ENCODE data around the gene EWSR1. TPM values are rescaled to one million over a fixed set of nuclear protein-coding genes. Genes with fewer than 3 reads are reported as not detected.

The EWSR1 gene
- total RNA-seq, 1 experiment from 2014 or later: 462 TPM

DNA sequence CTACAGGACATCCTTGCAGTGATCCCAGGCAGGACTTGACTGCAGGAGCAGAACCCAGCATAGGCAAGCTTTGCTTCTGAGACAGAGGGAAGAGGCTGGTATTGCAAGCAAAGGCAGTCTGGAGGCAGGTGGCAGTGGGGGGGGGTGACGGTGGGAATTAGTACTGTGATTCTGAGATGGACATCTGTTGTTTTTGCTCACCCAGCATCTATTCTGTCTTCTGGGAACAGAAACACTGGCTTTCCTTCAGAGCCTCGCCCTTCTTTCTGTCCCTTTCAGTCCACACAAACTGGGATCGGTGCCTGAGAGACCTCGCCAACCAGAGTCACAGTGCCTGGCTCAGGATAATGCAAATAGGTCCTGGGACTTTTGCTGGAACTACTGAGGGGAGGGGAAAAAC, 78.6 kb downstream of the EWSR1 start:
- Mint-ChIP-seq H3K27me3 (ENCODE audit: low read depth) (no peaks in the 10 kb centered on the region), H3K36me3 (ENCODE audit: insufficient read depth in 1 of 3, low read depth in 3 of 3) (peaks cover 21 to 92% (median 45%) of the 10 kb centered on the region in 3 experiments), H3K4me3 (no peak overlapping the region), H3K27ac (no peak overlapping the region), H3K9me3 (no peaks in the 10 kb centered on the region), H3K4me1 (no peaks in the 10 kb centered on the region)
- Histone ChIP-seq H3K56ac (ENCODE audit: insufficient read length, low read depth, low read length) (no peak overlapping the region), H3K14ac (ENCODE audit: insufficient read depth, low read length) (no peak overlapping the region), H3K79me2 (ENCODE audit: insufficient read depth, low read length) (no peaks in the 10 kb centered on the region), H3K79me1 (ENCODE audit: insufficient read depth, low read depth, low read length, poor library complexity, severe bottlenecking) (no peaks in the 10 kb centered on the region), H3K27ac (ENCODE audit: insufficient read length, low read depth, low read length) (no peak overlapping the region), H3K9ac (ENCODE audit: extremely low read depth, insufficient read length, low read length) (no peak overlapping the region), H3K18ac (ENCODE audit: insufficient read length, low read depth, low read length) (no peak overlapping the region), H3K4me1 (ENCODE audit: insufficient read depth, low read length) (no peaks in the 10 kb centered on the region), H2BK5ac (ENCODE audit: insufficient read length, low read length) (no peak overlapping the region), H3K23me2 (ENCODE audit: insufficient read length, low read depth, low read length, poor library complexity, severe bottlenecking) (no peaks in the 10 kb centered on the region), H3K9me3 (ENCODE audit: control insufficient read depth, low read depth, low read length) (no peaks in the 10 kb centered on the region), H4K8ac (replicated peaks; ENCODE audit: insufficient read length, low read depth, low read length) (no peak overlapping the region), H2BK15ac (ENCODE audit: low read depth, low read length) (no peak overlapping the region), H4K91ac (ENCODE audit: insufficient read length, low read depth, low read length) (no peak overlapping the region), H2BK12ac (ENCODE audit: insufficient read length, low read depth, low read length) (no peak overlapping the region), H3K23ac (ENCODE audit: insufficient read length, low read depth, low read length) (no peak overlapping the region), H2BK20ac (ENCODE audit: low read depth, low read length, poor library complexity, severe bottlenecking) (no peak overlapping the region), H3K4ac (ENCODE audit: low read depth, low read length) (no peak overlapping the region), H2AFZ (ENCODE audit: low read length) (no peak overlapping the region), H3K4me2 (ENCODE audit: insufficient read depth, insufficient read length, low read length) (no peak overlapping the region), H3T11ph (ENCODE audit: low read length) (no peak overlapping the region), H2BK120ac (ENCODE audit: low read depth, low read length, poor library complexity, severe bottlenecking) (no peak overlapping the region), H3K27me3 (ENCODE audit: insufficient read depth, low read length) (no peaks in the 10 kb centered on the region), H2AK5ac (ENCODE audit: insufficient read length, low read length) (no peak overlapping the region), H4K5ac (ENCODE audit: insufficient read length, low read depth, low read length) (no peak overlapping the region), H4K20me1 (ENCODE audit: control insufficient read depth, insufficient read depth, insufficient read length) (no peaks in the 10 kb centered on the region)
- WGBS (ENCODE audit: extremely low coverage, insufficient read length, low lambda C conversion rate): no CpG with 5 or more reads among the region's 4 CpGs
- DNase-seq: no peak
- TF ChIP-seq, protein P1, sequence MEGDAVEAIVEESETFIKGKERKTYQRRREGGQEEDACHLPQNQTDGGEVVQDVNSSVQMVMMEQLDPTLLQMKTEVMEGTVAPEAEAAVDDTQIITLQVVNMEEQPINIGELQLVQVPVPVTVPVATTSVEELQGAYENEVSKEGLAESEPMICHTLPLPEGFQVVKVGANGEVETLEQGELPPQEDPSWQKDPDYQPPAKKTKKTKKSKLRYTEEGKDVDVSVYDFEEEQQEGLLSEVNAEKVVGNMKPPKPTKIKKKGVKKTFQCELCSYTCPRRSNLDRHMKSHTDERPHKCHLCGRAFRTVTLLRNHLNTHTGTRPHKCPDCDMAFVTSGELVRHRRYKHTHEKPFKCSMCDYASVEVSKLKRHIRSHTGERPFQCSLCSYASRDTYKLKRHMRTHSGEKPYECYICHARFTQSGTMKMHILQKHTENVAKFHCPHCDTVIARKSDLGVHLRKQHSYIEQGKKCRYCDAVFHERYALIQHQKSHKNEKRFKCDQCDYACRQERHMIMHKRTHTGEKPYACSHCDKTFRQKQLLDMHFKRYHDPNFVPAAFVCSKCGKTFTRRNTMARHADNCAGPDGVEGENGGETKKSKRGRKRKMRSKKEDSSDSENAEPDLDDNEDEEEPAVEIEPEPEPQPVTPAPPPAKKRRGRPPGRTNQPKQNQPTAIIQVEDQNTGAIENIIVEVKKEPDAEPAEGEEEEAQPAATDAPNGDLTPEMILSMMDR (conservative IDR thresholded peaks at IDR 0.05): no peak
